PC-3 (cell line): ENCODE measurements around the gene RBM33.

Experiments used
- EZH2 ChIP-seq: fragments of 300-600 bp; sonication (generic); IDR thresholded peaks from one replicate; pipeline ENCODE4 v1.6.1; 2017; ENCODE audit warnings: antibody characterized with exemption, mild to moderate bottlenecking, low read length; ENCODE audit not compliant: unreplicated experiment
- TF ChIP-seq, protein P1 (sequence below): fragments of 300-600 bp; sonication (generic); conservative IDR thresholded peaks from 2 replicates; pipeline ENCODE4 v1.5.1; 2017; ENCODE audit warnings: antibody characterized with exemption, low read depth, mild to moderate bottlenecking, low read length

DNA sequence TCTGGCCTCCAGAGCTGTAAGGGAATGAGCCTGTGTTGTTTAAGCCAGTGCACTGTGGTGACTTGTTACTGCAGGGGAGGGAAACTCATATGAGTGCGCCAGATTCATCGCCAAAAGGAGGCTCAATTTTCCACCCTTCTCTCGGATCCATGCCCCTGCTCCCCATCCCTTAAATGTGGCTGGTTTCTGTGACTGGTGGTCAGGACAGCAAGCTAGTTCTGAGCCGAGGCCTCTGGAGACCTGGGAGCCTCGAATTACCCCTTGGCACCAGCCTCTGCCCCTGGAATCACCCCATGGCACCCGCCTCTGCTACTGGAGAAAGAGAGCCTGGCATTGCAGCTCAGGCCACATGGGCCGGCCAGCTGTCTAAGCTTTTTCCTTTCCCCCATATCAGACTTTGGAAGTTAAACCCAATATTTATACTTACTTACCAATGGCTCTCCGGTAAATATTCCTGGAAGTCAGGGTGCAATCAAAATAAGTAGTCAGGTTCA, 39.9 kb upstream of the RBM33 start:
- TF ChIP-seq, protein P1, sequence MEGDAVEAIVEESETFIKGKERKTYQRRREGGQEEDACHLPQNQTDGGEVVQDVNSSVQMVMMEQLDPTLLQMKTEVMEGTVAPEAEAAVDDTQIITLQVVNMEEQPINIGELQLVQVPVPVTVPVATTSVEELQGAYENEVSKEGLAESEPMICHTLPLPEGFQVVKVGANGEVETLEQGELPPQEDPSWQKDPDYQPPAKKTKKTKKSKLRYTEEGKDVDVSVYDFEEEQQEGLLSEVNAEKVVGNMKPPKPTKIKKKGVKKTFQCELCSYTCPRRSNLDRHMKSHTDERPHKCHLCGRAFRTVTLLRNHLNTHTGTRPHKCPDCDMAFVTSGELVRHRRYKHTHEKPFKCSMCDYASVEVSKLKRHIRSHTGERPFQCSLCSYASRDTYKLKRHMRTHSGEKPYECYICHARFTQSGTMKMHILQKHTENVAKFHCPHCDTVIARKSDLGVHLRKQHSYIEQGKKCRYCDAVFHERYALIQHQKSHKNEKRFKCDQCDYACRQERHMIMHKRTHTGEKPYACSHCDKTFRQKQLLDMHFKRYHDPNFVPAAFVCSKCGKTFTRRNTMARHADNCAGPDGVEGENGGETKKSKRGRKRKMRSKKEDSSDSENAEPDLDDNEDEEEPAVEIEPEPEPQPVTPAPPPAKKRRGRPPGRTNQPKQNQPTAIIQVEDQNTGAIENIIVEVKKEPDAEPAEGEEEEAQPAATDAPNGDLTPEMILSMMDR = no peak
- TF ChIP-seq EZH2 = no peak
